Spleen (tissue), 7 donors: ENCODE data around the gene SSUH2.

ENCODE experiments used
- CTCF ChIP-seq, 11 experiments: fragments of 200-600 bp in 7 of 11; fragments of 450-650 bp in 4 of 11; sonication (generic) in 4 of 11; IDR thresholded peaks in 8 of 11; conservative IDR thresholded peaks in 3 of 11; 1 replicate in 7 of 11; 2 replicates in 4 of 11; pipeline versions ENCODE4 v1.4.0 to v1.8.0; 2016 to 2021; ENCODE audit warnings: antibody characterized with exemption in 11 of 11, inconsistent platforms in 4 of 11, mild to moderate bottlenecking in 1 of 11
- POLR2A ChIP-seq, 3 donors: fragments of 450-650 bp; IDR thresholded peaks; one replicate each; pipeline ENCODE4 v1.5.1; 2017; ENCODE audit warnings: antibody characterized with exemption in 3 of 3, mild to moderate bottlenecking in 1 of 3
- donor health status: DM: no; HTN: no; CAD: no; lungs with moderate emphysema.
- donor health status: DM: no; HTN: no; CAD: no.
- donor health status: DM: no; HTN: no; CAD: no.

GRCh38 chr3:8574040-8574669, 70.4 kb downstream of the SSUH2 start:
- TF ChIP-seq CTCF (IDR thresholded peaks at IDR 0.05 in 8 of 11, conservative IDR thresholded peaks at IDR 0.05 in 3 of 11) = no peak
- TF ChIP-seq POLR2A (IDR thresholded peaks at IDR 0.05) = no peak
